GM12878 (cell line): ENCODE measurements around the gene PPOX. TPM values are rescaled to one million over a fixed set of nuclear protein-coding genes. Genes with fewer than 3 reads are reported as not detected.

Source experiments
- ATF2 ChIP-seq: IDR thresholded peaks from 2 replicates; pipeline ENCODE4 v1.6.1; 2012; ENCODE audit warnings: low read length, inconsistent platforms
- ATF3 ChIP-seq: IDR thresholded peaks from 2 replicates; pipeline ENCODE4 v1.6.1; 2011; ENCODE audit warnings: low read depth, mild to moderate bottlenecking, low read length, moderate library complexity, borderline replicate concordance; ENCODE audit errors: extremely low read depth
- BHLHE40 ChIP-seq, 2 experiments: fragments of 450-650 bp in 1 of 2; IDR thresholded peaks; 2 replicates each; pipeline ENCODE4 v1.6.1; 2011 to 2017; ENCODE audit warnings: low read depth in 2 of 2, borderline replicate concordance in 1 of 2, improper control_type of control experiment in 1 of 2, low read length in 1 of 2, mild to moderate bottlenecking in 1 of 2
- CEBPB ChIP-seq, 2 experiments: fragments of 150-350 bp in 1 of 2; IDR thresholded peaks; 2 replicates each; pipeline ENCODE4 v1.6.1; 2012 to 2014; ENCODE audit warnings: low read depth in 2 of 2, low read length in 2 of 2, borderline replicate concordance in 1 of 2, inconsistent platforms in 1 of 2
- CHD4 ChIP-seq: fragments of 200-600 bp; sonication (generic); IDR thresholded peaks from 2 replicates; pipeline ENCODE4 v1.6.1; 2016; ENCODE audit warnings: mild to moderate bottlenecking
- DPF2 ChIP-seq: fragments of 450-650 bp; IDR thresholded peaks from 2 replicates; pipeline ENCODE4 v1.6.1; 2017; ENCODE audit warnings: mild to moderate bottlenecking
- EED ChIP-seq: sonication (generic); IDR thresholded peaks from 2 replicates; pipeline ENCODE4 v1.6.1; 2016; ENCODE audit warnings: antibody characterized with exemption, low read depth
- IKZF1 ChIP-seq: fragments of 450-650 bp; conservative IDR thresholded peaks from 2 replicates; pipeline ENCODE4 v1.6.1; 2017; ENCODE audit warnings: antibody characterized with exemption, mild to moderate bottlenecking
- JUND ChIP-seq: IDR thresholded peaks from 2 replicates; pipeline ENCODE4 v1.6.1; 2012; ENCODE audit warnings: low read depth, mild to moderate bottlenecking, low read length, improper control_type of control experiment, moderate library complexity
- KDM1A ChIP-seq: fragments of 200-600 bp; sonication (generic); IDR thresholded peaks from 2 replicates; pipeline ENCODE4 v1.6.1; 2016; ENCODE audit warnings: borderline replicate concordance
- MEF2B ChIP-seq: fragments of 450-650 bp; IDR thresholded peaks from 2 replicates; pipeline ENCODE4 v1.6.1; 2018; ENCODE audit warnings: mild to moderate bottlenecking, moderate library complexity; ENCODE audit not compliant: partially characterized antibody, poor library complexity, severe bottlenecking
- MYC ChIP-seq: IDR thresholded peaks from 2 replicates; pipeline ENCODE4 v1.6.1; 2011; ENCODE audit warnings: mild to moderate bottlenecking, low read length, moderate library complexity, inconsistent platforms; ENCODE audit not compliant: insufficient read depth, insufficient replicate concordance, insufficient read length, severe bottlenecking
- PAX8 ChIP-seq: fragments of 450-650 bp; IDR thresholded peaks from 2 replicates; pipeline ENCODE4 v1.6.1; 2017; ENCODE audit warnings: mild to moderate bottlenecking, moderate library complexity
- RAD21 ChIP-seq: IDR thresholded peaks from 2 replicates; pipeline ENCODE4 v1.6.1; 2011; ENCODE audit warnings: mild to moderate bottlenecking, low read depth, low read length, moderate library complexity; ENCODE audit not compliant: insufficient read depth
- SMAD1 ChIP-seq: fragments of 450-650 bp; IDR thresholded peaks from 2 replicates; pipeline ENCODE4 v1.6.1; 2018; ENCODE audit warnings: mild to moderate bottlenecking, low read depth; ENCODE audit not compliant: partially characterized antibody
- SPI1 ChIP-seq: IDR thresholded peaks from 2 replicates; pipeline ENCODE4 v1.6.1; 2011; ENCODE audit warnings: low read depth, mild to moderate bottlenecking, low read length, moderate library complexity, borderline replicate concordance; ENCODE audit not compliant: insufficient read depth
- SREBF1 ChIP-seq: IDR thresholded peaks from 2 replicates; pipeline ENCODE4 v1.6.1; 2012; ENCODE audit warnings: mild to moderate bottlenecking, low read length
- SUZ12 ChIP-seq: fragments of 200-600 bp; sonication (generic); IDR thresholded peaks from one replicate; pipeline ENCODE4 v1.6.1; 2018; ENCODE audit warnings: antibody characterized with exemption, mild to moderate bottlenecking; ENCODE audit not compliant: unreplicated experiment
- ZSCAN29 ChIP-seq: fragments of 450-650 bp; IDR thresholded peaks from 2 replicates; pipeline ENCODE4 v1.6.1; 2017; ENCODE audit warnings: mild to moderate bottlenecking, moderate library complexity
- polyA plus RNA-seq, 11 experiments: library from polyadenylated mRNA; depleted of rRNA in 4 of 11; unstranded in 6 of 11; stranded (reverse) in 5 of 11; fragments of >200 nt; fragmentation: Nextera tagmentation in 4 of 11; fragmentation: Illumina TruSeq in 1 of 11; extraction: Ambion mirVana in 4 of 11; extraction: Trizol in 1 of 11; gene quantifications; 1 replicate in 1 of 11; 2 replicates in 10 of 11; pipeline versions ENCODE4 v1.2.1 to v1.2.3, GENCODE V29; 2011 to 2016; ENCODE audit warnings: inconsistent platforms in 2 of 11, missing spikeins in 2 of 11, low read depth in 1 of 11
- total RNA-seq, 4 experiments: library from RNA; depleted of rRNA in 3 of 4; stranded (reverse); fragments of >200 nt in 3 of 4; fragmentation: Illumina TruSeq in 1 of 4; extraction: Trizol in 1 of 4; gene quantifications; 2 replicates each; pipeline versions ENCODE4 v1.2.1 to v1.2.3, GENCODE V29; 2013 to 2021
- TF ChIP-seq, protein P1 (sequence below): IDR thresholded peaks from 2 replicates; pipeline ENCODE4 v1.6.1; 2011; ENCODE audit warnings: borderline replicate concordance, low read depth, mild to moderate bottlenecking, moderate library complexity, mixed read lengths, low read length; ENCODE audit not compliant: insufficient read depth; ENCODE audit errors: extremely low read length
- TF ChIP-seq, protein P2 (sequence below): fragments of 450-650 bp; IDR thresholded peaks from 2 replicates; pipeline ENCODE4 v1.6.1; 2018; ENCODE audit warnings: borderline replicate concordance, mild to moderate bottlenecking; ENCODE audit not compliant: partially characterized antibody
- TF ChIP-seq, protein P3 (sequence below): fragments of 450-650 bp; IDR thresholded peaks from 2 replicates; pipeline ENCODE4 v1.6.1; 2018; ENCODE audit warnings: mild to moderate bottlenecking, low read depth, moderate library complexity; ENCODE audit not compliant: partially characterized antibody

PPOX gene
- total and polyA plus RNA-seq, 10 of the 15 experiments (the other 5 are each of a cell fraction or from before 2014, with no cell fraction given): 8.9 to 31.5 (median 20.3) TPM

DNA sequence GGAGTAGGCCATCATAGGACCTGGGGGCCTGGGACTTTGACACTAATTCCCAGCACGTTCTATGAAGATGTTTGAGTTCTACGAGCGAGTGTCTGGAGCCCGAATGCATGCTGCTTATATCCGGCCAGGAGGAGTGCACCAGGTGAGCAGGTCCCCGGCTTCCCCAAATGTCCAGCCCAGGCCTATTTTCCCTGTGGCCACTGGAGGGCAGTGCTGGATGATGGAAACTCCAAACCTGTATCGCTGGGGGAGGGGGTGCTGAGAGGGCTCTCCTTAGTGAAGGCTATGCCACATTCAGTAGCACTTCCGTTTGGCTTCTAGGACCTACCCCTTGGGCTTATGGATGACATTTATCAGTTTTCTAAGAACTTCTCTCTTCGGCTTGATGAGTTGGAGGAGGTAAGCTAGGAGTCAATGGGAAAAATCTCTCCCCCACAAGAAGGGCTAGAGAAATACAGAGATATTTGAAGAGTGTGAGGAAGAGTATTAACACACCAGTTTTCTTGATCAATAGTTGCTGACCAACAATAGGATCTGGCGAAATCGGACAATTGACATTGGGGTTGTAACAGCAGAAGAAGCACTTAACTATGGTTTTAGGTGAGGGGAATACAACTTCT is 43.7 kb downstream of the PPOX start (continued):
- TF ChIP-seq ATF2: no peak
- TF ChIP-seq SMAD1: no peak
- TF ChIP-seq, protein P1, sequence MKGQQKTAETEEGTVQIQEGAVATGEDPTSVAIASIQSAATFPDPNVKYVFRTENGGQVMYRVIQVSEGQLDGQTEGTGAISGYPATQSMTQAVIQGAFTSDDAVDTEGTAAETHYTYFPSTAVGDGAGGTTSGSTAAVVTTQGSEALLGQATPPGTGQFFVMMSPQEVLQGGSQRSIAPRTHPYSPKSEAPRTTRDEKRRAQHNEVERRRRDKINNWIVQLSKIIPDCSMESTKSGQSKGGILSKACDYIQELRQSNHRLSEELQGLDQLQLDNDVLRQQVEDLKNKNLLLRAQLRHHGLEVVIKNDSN: no peak
- TF ChIP-seq SPI1: peak; percentile 60; the same call in 1 of the 2 replicates
- TF ChIP-seq KDM1A: no peak
- TF ChIP-seq ZSCAN29: no peak
- no peak for TF ChIP-seq EED
- no peak for TF ChIP-seq DPF2
- no peak for TF ChIP-seq JUND
- TF ChIP-seq RAD21: peak; percentile 93
- no peak for TF ChIP-seq CHD4
- TF ChIP-seq, protein P2, sequence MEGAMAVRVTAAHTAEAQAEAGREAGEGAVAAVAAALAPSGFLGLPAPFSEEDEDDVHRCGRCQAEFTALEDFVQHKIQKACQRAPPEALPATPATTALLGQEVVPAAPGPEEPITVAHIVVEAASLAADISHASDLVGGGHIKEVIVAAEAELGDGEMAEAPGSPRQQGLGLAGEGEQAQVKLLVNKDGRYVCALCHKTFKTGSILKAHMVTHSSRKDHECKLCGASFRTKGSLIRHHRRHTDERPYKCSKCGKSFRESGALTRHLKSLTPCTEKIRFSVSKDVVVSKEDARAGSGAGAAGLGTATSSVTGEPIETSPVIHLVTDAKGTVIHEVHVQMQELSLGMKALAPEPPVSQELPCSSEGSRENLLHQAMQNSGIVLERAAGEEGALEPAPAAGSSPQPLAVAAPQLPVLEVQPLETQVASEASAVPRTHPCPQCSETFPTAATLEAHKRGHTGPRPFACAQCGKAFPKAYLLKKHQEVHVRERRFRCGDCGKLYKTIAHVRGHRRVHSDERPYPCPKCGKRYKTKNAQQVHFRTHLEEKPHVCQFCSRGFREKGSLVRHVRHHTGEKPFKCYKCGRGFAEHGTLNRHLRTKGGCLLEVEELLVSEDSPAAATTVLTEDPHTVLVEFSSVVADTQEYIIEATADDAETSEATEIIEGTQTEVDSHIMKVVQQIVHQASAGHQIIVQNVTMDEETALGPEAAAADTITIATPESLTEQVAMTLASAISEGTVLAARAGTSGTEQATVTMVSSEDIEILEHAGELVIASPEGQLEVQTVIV: no peak
- peak; percentile 0; the same call in 1 of the 2 replicates for TF ChIP-seq ATF3
- no peak for TF ChIP-seq MEF2B
- no peak for TF ChIP-seq PAX8
- TF ChIP-seq SREBF1: no peak
- TF ChIP-seq BHLHE40 (IDR thresholded peaks at IDR 0.05; ENCODE audit: borderline replicate concordance in 1 of 2, low read depth in 2 of 2, low read length in 1 of 2): 0 out of 4 replicates have a peak, but pooled peaks of 1 of the 2 experiments have one; percentile 14
- TF ChIP-seq, protein P3, sequence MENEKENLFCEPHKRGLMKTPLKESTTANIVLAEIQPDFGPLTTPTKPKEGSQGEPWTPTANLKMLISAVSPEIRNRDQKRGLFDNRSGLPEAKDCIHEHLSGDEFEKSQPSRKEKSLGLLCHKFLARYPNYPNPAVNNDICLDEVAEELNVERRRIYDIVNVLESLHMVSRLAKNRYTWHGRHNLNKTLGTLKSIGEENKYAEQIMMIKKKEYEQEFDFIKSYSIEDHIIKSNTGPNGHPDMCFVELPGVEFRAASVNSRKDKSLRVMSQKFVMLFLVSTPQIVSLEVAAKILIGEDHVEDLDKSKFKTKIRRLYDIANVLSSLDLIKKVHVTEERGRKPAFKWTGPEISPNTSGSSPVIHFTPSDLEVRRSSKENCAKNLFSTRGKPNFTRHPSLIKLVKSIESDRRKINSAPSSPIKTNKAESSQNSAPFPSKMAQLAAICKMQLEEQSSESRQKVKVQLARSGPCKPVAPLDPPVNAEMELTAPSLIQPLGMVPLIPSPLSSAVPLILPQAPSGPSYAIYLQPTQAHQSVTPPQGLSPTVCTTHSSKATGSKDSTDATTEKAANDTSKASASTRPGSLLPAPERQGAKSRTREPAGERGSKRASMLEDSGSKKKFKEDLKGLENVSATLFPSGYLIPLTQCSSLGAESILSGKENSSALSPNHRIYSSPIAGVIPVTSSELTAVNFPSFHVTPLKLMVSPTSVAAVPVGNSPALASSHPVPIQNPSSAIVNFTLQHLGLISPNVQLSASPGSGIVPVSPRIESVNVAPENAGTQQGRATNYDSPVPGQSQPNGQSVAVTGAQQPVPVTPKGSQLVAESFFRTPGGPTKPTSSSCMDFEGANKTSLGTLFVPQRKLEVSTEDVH: no peak
- no peak for TF ChIP-seq CEBPB (IDR thresholded peaks at IDR 0.05; ENCODE audit: borderline replicate concordance in 1 of 2, low read depth in 2 of 2, low read length in 2 of 2)
- 0 out of 2 replicates have a peak, but pooled peaks have one; percentile 34 for TF ChIP-seq IKZF1
- no peak for TF ChIP-seq MYC
- TF ChIP-seq SUZ12: no peak
